Esophagus muscularis mucosa (tissue), 3 donors: ENCODE measurements around the gene C1orf35.

ENCODE experiments used
- CTCF ChIP-seq, 3 experiments: fragments of 200-600 bp in 2 of 3; fragments of 450-650 bp in 1 of 3; sonication (generic) in 2 of 3; IDR thresholded peaks; one replicate each; pipeline ENCODE4 v1.5.1; 2017 to 2019; ENCODE audit warnings: antibody characterized with exemption in 3 of 3, mild to moderate bottlenecking in 2 of 3, moderate library complexity in 1 of 3
- POLR2A ChIP-seq: fragments of 450-650 bp; IDR thresholded peaks from one replicate; pipeline ENCODE4 v1.6.1; 2017; ENCODE audit warnings: antibody characterized with exemption, moderate library complexity, mild to moderate bottlenecking, low read depth
- POLR2AphosphoS5 ChIP-seq, 2 donors: sonication (generic); formaldehyde crosslinking; IDR thresholded peaks; one replicate each; pipeline ENCODE4 v1.6.1; 2017; ENCODE audit warnings: antibody characterized with exemption in 2 of 2

DNA sequence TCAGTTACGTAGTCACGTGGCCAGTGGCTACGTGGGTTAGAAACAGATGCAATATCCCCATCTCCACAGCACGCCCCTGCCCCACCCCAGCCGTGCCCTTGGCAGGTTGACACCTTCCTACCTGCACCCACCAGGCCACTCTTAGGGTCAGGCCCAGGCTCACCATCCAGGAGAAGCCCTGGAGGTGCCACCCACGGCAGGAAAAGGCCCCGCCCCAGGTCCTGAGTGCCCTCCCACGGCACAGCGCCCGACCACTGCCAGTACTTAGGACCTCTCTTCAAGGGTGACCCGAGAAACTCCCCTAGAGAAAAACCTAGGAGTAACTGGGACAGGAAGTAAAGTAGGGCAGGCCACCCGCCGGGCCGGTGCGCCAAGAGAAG lies 1.5 kb downstream of the C1orf35 start:
- no peak for TF ChIP-seq CTCF (IDR thresholded peaks at IDR 0.05)
- no peak for TF ChIP-seq POLR2A
- no peak for TF ChIP-seq POLR2AphosphoS5 (IDR thresholded peaks at IDR 0.05)
